PC-9 (cell line): ENCODE results near the gene AKAP12. TPM values are rescaled to one million over a fixed set of nuclear protein-coding genes. Genes with fewer than 3 reads are reported as not detected.

ENCODE experiments used
- BruUV-seq: library from RNA; stranded (reverse); fragments of 400-500 nt; replicated peaks from 2 replicates; lab custom pipeline; 2021; lab: Mats Ljungman, UMichigan
- CTCF ChIA-PET: fragments of 300-600 bp; sonication (Branson Sonifier 250); formaldehyde crosslinking; loops from one replicate; lab custom pipeline; 2022; ENCODE audit warnings: antibody characterized with exemption; lab: Charles Lee
- POLR2A ChIA-PET: fragments of 300-600 bp; sonication (Branson Sonifier 250); formaldehyde crosslinking; loops from one replicate; lab custom pipeline; 2022; ENCODE audit warnings: antibody characterized with exemption; ENCODE audit not compliant: unreplicated experiment; lab: Charles Lee
- DNase-seq, 2 experiments: peaks; one replicate each; pipeline versions ENCODE4 v3.0.0 to v3.0.0-alpha.2; 2015 to 2022; ENCODE audit warnings: mixed read lengths in 1 of 2
- H2AFZ ChIP-seq: fragments of 200-600 bp; sonication (generic); 2 replicates; pipeline ENCODE4 v1.8.1; 2017; ENCODE audit warnings: antibody characterized with exemption
- H3F3A ChIP-seq: fragments of 200-600 bp; sonication (generic); 2 replicates; pipeline ENCODE4 v1.8.1; 2017; ENCODE audit warnings: antibody characterized with exemption, mild to moderate bottlenecking, low read depth; ENCODE audit not compliant: insufficient read depth
- H3K27ac ChIP-seq: fragments of 200-600 bp; sonication (generic); 2 replicates; pipeline ENCODE4 v1.6.1; 2016; ENCODE audit warnings: mixed run types
- H3K27me3 ChIP-seq: fragments of 200-600 bp; sonication (generic); 2 replicates; pipeline ENCODE4 v1.6.1; 2016; ENCODE audit warnings: low read depth, mixed run types; ENCODE audit not compliant: insufficient read depth
- H3K36me3 ChIP-seq: fragments of 200-600 bp; sonication (generic); 2 replicates; pipeline ENCODE4 v1.6.1; 2016; ENCODE audit warnings: low read depth, mixed run types
- H3K4me1 ChIP-seq: fragments of 200-600 bp; sonication (generic); replicated peaks from 2 replicates; pipeline ENCODE4 v1.6.1; 2016; ENCODE audit warnings: mixed run types; ENCODE audit not compliant: insufficient read depth
- H3K4me2 ChIP-seq: fragments of 200-600 bp; sonication (generic); 2 replicates; pipeline ENCODE4 v1.6.1; 2017; ENCODE audit warnings: mixed run types
- H3K4me3 ChIP-seq: fragments of 200-600 bp; sonication (generic); 2 replicates; pipeline ENCODE4 v1.6.1; 2016; ENCODE audit warnings: mixed run types
- H3K79me2 ChIP-seq: fragments of 200-600 bp; sonication (generic); 2 replicates; pipeline ENCODE4 v1.6.1; 2017; ENCODE audit warnings: low read depth, mixed run types
- H3K9me2 ChIP-seq: fragments of 200-600 bp; sonication (generic); 2 replicates; pipeline ENCODE4 v1.8.1; 2017; ENCODE audit warnings: mild to moderate bottlenecking; ENCODE audit not compliant: insufficient read depth
- H3K9me3 ChIP-seq: fragments of 200-600 bp; sonication (generic); 2 replicates; pipeline ENCODE4 v1.8.1; 2016; ENCODE audit warnings: low read depth; ENCODE audit not compliant: insufficient read depth
- H4K20me1 ChIP-seq: fragments of 200-600 bp; sonication (generic); 2 replicates; pipeline ENCODE4 v1.8.1; 2017; ENCODE audit not compliant: insufficient read depth
- EZH2 ChIP-seq: fragments of 200-600 bp; sonication (generic); IDR thresholded peaks from 2 replicates; pipeline ENCODE4 v1.8.0; 2017; ENCODE audit warnings: antibody characterized with exemption, low read depth
- intact Hi-C: fragments of 100-400 bp; cut with micrococcal nuclease; formaldehyde crosslinking; loops from one replicate; pipeline ENCODE4 v1.10.0; 2022; ENCODE audit not compliant: unreplicated experiment
- total RNA-seq: library from RNA; stranded (reverse); gene quantifications from 2 replicates; pipeline ENCODE4 v1.2.3, GENCODE V29; 2021
- TF ChIP-seq, protein P1 (sequence below): fragments of 200-600 bp; sonication (generic); conservative IDR thresholded peaks from 2 replicates; pipeline ENCODE4 v1.6.1; 2017; ENCODE audit warnings: mixed run types, antibody characterized with exemption, mild to moderate bottlenecking, moderate library complexity

Gene AKAP12
- total RNA-seq, 1 experiment from 2014 or later, result 12.6 TPM

DNA sequence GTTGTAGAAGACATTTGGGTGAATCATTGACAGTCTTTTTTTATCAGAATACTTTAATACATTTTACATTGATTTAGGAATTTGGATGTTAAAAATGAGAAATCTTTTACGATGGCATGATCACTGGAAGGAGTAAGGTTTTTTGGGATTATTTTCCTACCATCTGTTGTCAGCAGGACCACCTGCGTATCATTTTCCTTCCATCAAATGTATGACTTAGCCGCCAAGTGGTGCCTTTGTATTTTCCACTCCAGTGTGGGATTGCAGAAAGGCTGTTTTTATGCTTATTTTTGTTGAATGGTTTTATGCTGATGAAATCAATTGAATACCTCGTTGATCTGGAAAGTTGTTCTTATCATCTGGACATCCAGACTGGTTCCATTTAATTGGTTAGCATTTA is 35.8 kb downstream of the AKAP12 start:
- no peaks in the 10 kb centered on the region for H3K9me3 ChIP-seq
- TF ChIP-seq, protein P1, sequence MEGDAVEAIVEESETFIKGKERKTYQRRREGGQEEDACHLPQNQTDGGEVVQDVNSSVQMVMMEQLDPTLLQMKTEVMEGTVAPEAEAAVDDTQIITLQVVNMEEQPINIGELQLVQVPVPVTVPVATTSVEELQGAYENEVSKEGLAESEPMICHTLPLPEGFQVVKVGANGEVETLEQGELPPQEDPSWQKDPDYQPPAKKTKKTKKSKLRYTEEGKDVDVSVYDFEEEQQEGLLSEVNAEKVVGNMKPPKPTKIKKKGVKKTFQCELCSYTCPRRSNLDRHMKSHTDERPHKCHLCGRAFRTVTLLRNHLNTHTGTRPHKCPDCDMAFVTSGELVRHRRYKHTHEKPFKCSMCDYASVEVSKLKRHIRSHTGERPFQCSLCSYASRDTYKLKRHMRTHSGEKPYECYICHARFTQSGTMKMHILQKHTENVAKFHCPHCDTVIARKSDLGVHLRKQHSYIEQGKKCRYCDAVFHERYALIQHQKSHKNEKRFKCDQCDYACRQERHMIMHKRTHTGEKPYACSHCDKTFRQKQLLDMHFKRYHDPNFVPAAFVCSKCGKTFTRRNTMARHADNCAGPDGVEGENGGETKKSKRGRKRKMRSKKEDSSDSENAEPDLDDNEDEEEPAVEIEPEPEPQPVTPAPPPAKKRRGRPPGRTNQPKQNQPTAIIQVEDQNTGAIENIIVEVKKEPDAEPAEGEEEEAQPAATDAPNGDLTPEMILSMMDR, result no peak
- no peak for TF ChIP-seq EZH2
- no peak overlapping the region for H3K27ac ChIP-seq
- H3K9me2 ChIP-seq, result no peaks in the 10 kb centered on the region
- 0 out of 2 replicates have a peak, but pooled peaks cover 6% of the 10 kb centered on the region for H3K4me1 ChIP-seq
- no peaks in the 10 kb centered on the region for H3K36me3 ChIP-seq
- H3F3A ChIP-seq, result 0 out of 2 replicates have a peak, but pooled peaks cover 5% of the 10 kb centered on the region
- H4K20me1 ChIP-seq, result no peaks in the 10 kb centered on the region
- H3K4me2 ChIP-seq, result no peak overlapping the region
- H3K79me2 ChIP-seq, result no peaks in the 10 kb centered on the region
- no TSS peak for BruUV-seq
- intact Hi-C loops, result no loop called here
- no peak for DNase-seq
- no peaks in the 10 kb centered on the region for H3K27me3 ChIP-seq
- H2AFZ ChIP-seq, result no peak overlapping the region
- H3K4me3 ChIP-seq, result no peak overlapping the region
- POLR2A ChIA-PET, result no interaction called here
- CTCF ChIA-PET, result no interaction called here

- Histone ChIP-seq H2AFZ (no peak overlapping the region), H3K27ac (no peak overlapping the region), H3K4me2 (no peak overlapping the region; the same call in 1 of the 2 replicates), H4K20me1 (no peaks in the 10 kb centered on the region), H3K9me2 (no peaks in the 10 kb centered on the region), H3K36me3 (no peaks in the 10 kb centered on the region), H3K4me3 (no peak overlapping the region), H3K79me2 (no peaks in the 10 kb centered on the region), H3K9me3 (no peaks in the 10 kb centered on the region), H3K4me1 (0 out of 2 replicates have a peak, but pooled peaks cover 6% of the 10 kb centered on the region), H3K27me3 (no peaks in the 10 kb centered on the region), H3F3A (0 out of 2 replicates have a peak, but pooled peaks cover 5% of the 10 kb centered on the region)
- intact Hi-C loops, result no loop called here
- BruUV-seq, result no TSS peak
- ChIA-PET POLR2A (no interaction called here), CTCF (no interaction called here)
- DNase-seq, result no peak
- TF ChIP-seq EZH2, result no peak
These were observed 36.5 kb downstream of the AKAP12 start for GRCh38 chr6:151276112-151276740.

DNA sequence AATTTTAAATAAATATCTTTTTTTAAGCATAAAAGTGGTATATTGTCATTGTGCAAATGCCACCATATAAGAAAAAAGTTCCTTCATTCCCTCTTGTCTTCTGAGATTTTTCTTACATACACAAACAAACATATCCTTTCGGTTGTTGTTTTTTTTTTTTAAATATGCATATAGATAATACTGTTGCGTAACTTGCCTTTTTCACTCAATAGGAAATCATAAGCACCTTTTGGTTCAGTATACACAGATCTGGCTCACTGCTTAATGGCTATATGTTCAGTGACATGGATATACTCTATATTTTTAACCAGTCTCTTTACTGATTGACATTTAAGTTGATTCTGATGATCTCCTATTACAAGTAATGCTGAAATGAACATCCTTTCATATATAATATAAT is 40.1 kb downstream of the AKAP12 start:
- H3K4me2 ChIP-seq, result no peak overlapping the region
- peaks cover 7% of the 10 kb centered on the region; the same call in 1 of the 2 replicates for H3F3A ChIP-seq
- 0 out of 2 replicates have a peak, but pooled peaks cover 6% of the 10 kb centered on the region for H3K4me1 ChIP-seq
- no peaks in the 10 kb centered on the region for H4K20me1 ChIP-seq
- no peak overlapping the region for H2AFZ ChIP-seq
- no peak for DNase-seq
- CTCF ChIA-PET, result no interaction called here
- H3K36me3 ChIP-seq, result no peaks in the 10 kb centered on the region
- no peak overlapping the region for H3K27ac ChIP-seq
- POLR2A ChIA-PET, result no interaction called here
- no peak overlapping the region for H3K4me3 ChIP-seq
- H3K79me2 ChIP-seq, result no peaks in the 10 kb centered on the region
- no peaks in the 10 kb centered on the region for H3K9me2 ChIP-seq
- no TSS peak for BruUV-seq
- no peaks in the 10 kb centered on the region for H3K27me3 ChIP-seq
- TF ChIP-seq, protein P1, result no peak
- TF ChIP-seq EZH2, result no peak
- H3K9me3 ChIP-seq, result no peaks in the 10 kb centered on the region
- intact Hi-C loops, result no loop called here
